Activated CD4-positive, alpha-beta T cell treated with anti-CD3 and anti-CD28 coated beads, Interleukin-2, amount 10 ng/mL, durations not matched to agents 7 days and 5 days (primary cell): Measurements from ENCODE around the gene HAO2. TPM values are rescaled to one million over a fixed set of nuclear protein-coding genes. Genes with fewer than 3 reads are reported as not detected.
"Not testable (repeated sequence)": the region's sequence is repeated elsewhere in the genome, so short reads cannot be mapped to it uniquely, and the experiment has no call there.

Experiments
- CTCF ChIA-PET: fragments of 350-600 bp; sonication (Branson Sonifier 250); formaldehyde crosslinking; loops from one replicate; lab custom pipeline; 2021; ENCODE audit warnings: antibody characterized with exemption; lab: Charles Lee
- POLR2A ChIA-PET: fragments of 350-600 bp; sonication (Branson Sonifier 250); formaldehyde crosslinking; loops from one replicate; lab custom pipeline; 2021; ENCODE audit warnings: antibody characterized with exemption; lab: Charles Lee
- DNase-seq: peaks from one replicate; pipeline ENCODE4 v3.0.0-alpha.2; 2020
- H3K27ac Mint-ChIP-seq: one replicate; pipeline ENCODE4 v1.8.0; 2021; ENCODE audit warnings: mild to moderate bottlenecking, moderate library complexity, mixed read lengths
- H3K27me3 Mint-ChIP-seq: one replicate; pipeline ENCODE4 v1.8.0; 2021; ENCODE audit warnings: mixed read lengths
- H3K36me3 Mint-ChIP-seq: one replicate; pipeline ENCODE4 v1.8.0; 2021; ENCODE audit warnings: low read depth, mixed read lengths
- H3K4me1 Mint-ChIP-seq: one replicate; pipeline ENCODE4 v1.8.0; 2021; ENCODE audit warnings: mixed read lengths
- H3K4me3 Mint-ChIP-seq: one replicate; pipeline ENCODE4 v1.8.0; 2021; ENCODE audit warnings: mild to moderate bottlenecking, moderate library complexity, mixed read lengths
- H3K9me3 Mint-ChIP-seq: one replicate; pipeline ENCODE4 v1.8.0; 2021; ENCODE audit warnings: mixed read lengths
- total RNA-seq, 2 experiments: library from RNA; stranded (reverse); gene quantifications; one replicate each; pipeline ENCODE4 v1.2.3, GENCODE V29; 2021

Gene HAO2
- total RNA-seq, 2 experiments from 2014 or later: not detected

GRCh38 chr1:119374208-119374874, 5.8 kb downstream of the HAO2 start:
- ChIA-PET CTCF (no interaction called here), POLR2A (no interaction called here)
- Mint-ChIP-seq H3K9me3 (no peaks in the 10 kb centered on the region), H3K27me3 (peaks cover 7% of the 10 kb centered on the region), H3K4me3 (no peak overlapping the region), H3K36me3 (no peaks in the 10 kb centered on the region), H3K27ac (no peak overlapping the region), H3K4me1 (no peaks in the 10 kb centered on the region)
- DNase-seq: no peak

GRCh38 chr1:119375366-119375765, 6.8 kb downstream of the HAO2 start:
- H3K4me1 Mint-ChIP-seq: no peaks in the 10 kb centered on the region
- no peak overlapping the region for H3K27ac Mint-ChIP-seq
- DNase-seq: no peak
- no peak overlapping the region for H3K4me3 Mint-ChIP-seq
- H3K36me3 Mint-ChIP-seq: no peaks in the 10 kb centered on the region
- ChIA-PET POLR2A (no interaction called here), CTCF (no interaction called here)
- H3K9me3 Mint-ChIP-seq: no peaks in the 10 kb centered on the region
- H3K27me3 Mint-ChIP-seq: peaks cover 7% of the 10 kb centered on the region

GRCh38 chr1:119376594-119376993, 8.0 kb downstream of the HAO2 start:
- Mint-ChIP-seq H3K36me3 (no peaks in the 10 kb centered on the region), H3K4me3 (no peak overlapping the region), H3K27ac (no peak overlapping the region), H3K4me1 (no peaks in the 10 kb centered on the region), H3K27me3 (peaks cover 7% of the 10 kb centered on the region), H3K9me3 (no peaks in the 10 kb centered on the region)
- DNase-seq: no peak
- ChIA-PET POLR2A (no interaction called here), CTCF (no interaction called here)

- H3K4me3 Mint-ChIP-seq, H3K27me3 Mint-ChIP-seq, POLR2A ChIA-PET, CTCF ChIA-PET, H3K36me3 Mint-ChIP-seq, DNase-seq, H3K27ac Mint-ChIP-seq, H3K9me3 Mint-ChIP-seq, H3K4me1 Mint-ChIP-seq: not testable (repeated sequence)
Observed at GRCh38 chr1:119377594-119377993, 9.0 kb downstream of the HAO2 start.

- Mint-ChIP-seq H3K36me3 (no peaks in the 10 kb centered on the region), H3K4me1 (no peaks in the 10 kb centered on the region), H3K27me3 (no peaks in the 10 kb centered on the region), H3K9me3 (no peaks in the 10 kb centered on the region), H3K27ac (no peak overlapping the region), H3K4me3 (no peak overlapping the region)
- POLR2A ChIA-PET: no interaction called here
- DNase-seq: no peak
- CTCF ChIA-PET: no interaction called here
Observed at GRCh38 chr1:119379117-119379516, 10.5 kb downstream of the HAO2 start.

- H3K27ac Mint-ChIP-seq: no peak overlapping the region
- POLR2A ChIA-PET: no interaction called here
- H3K9me3 Mint-ChIP-seq: no peaks in the 10 kb centered on the region
- no peaks in the 10 kb centered on the region for H3K36me3 Mint-ChIP-seq
- no peaks in the 10 kb centered on the region for H3K4me1 Mint-ChIP-seq
- no peaks in the 10 kb centered on the region for H3K27me3 Mint-ChIP-seq
- H3K4me3 Mint-ChIP-seq: no peak overlapping the region
- CTCF ChIA-PET: no interaction called here
- DNase-seq: no peak
Observed at GRCh38 chr1:119380304-119380703, 11.7 kb downstream of the HAO2 start.

- Mint-ChIP-seq H3K36me3 (no peaks in the 10 kb centered on the region), H3K27ac (no peak overlapping the region), H3K27me3 (no peaks in the 10 kb centered on the region), H3K9me3 (no peaks in the 10 kb centered on the region), H3K4me1 (no peaks in the 10 kb centered on the region), H3K4me3 (no peak overlapping the region)
- DNase-seq: no peak
- POLR2A ChIA-PET: no interaction called here
- CTCF ChIA-PET: no interaction called here
Observed at GRCh38 chr1:119380983-119381662, 12.5 kb downstream of the HAO2 start.

GRCh38 chr1:119384591-119384990, 16.0 kb downstream of the HAO2 start:
- no peak overlapping the region for H3K4me3 Mint-ChIP-seq
- CTCF ChIA-PET: interaction anchor here (0.6 kb wide), 1 partner anchor 496 kb away, joined by 3 read pairs; no protein-coding TSS in a partner anchor
- H3K9me3 Mint-ChIP-seq: no peaks in the 10 kb centered on the region
- H3K36me3 Mint-ChIP-seq: no peaks in the 10 kb centered on the region
- POLR2A ChIA-PET: no interaction called here
- no peak for DNase-seq
- H3K27ac Mint-ChIP-seq: no peak overlapping the region
- H3K4me1 Mint-ChIP-seq: no peaks in the 10 kb centered on the region
- H3K27me3 Mint-ChIP-seq: no peaks in the 10 kb centered on the region

- POLR2A ChIA-PET: no interaction called here
- no peaks in the 10 kb centered on the region for H3K9me3 Mint-ChIP-seq
- H3K36me3 Mint-ChIP-seq: no peaks in the 10 kb centered on the region
- CTCF ChIA-PET: no interaction called here
- peaks cover 2% of the 10 kb centered on the region for H3K27me3 Mint-ChIP-seq
- no peak overlapping the region for H3K4me3 Mint-ChIP-seq
- H3K27ac Mint-ChIP-seq: no peak overlapping the region
- no peak for DNase-seq
- no peaks in the 10 kb centered on the region for H3K4me1 Mint-ChIP-seq
Observed at GRCh38 chr1:119385650-119386049, 17.1 kb downstream of the HAO2 start.

GRCh38 chr1:119387858-119388257, 19.3 kb downstream of the HAO2 start:
- ChIA-PET CTCF (no interaction called here), POLR2A (no interaction called here)
- no peaks in the 10 kb centered on the region for H3K9me3 Mint-ChIP-seq
- H3K4me1 Mint-ChIP-seq: no peaks in the 10 kb centered on the region
- H3K27ac Mint-ChIP-seq: no peak overlapping the region
- no peak for DNase-seq
- no peak overlapping the region for H3K4me3 Mint-ChIP-seq
- H3K27me3 Mint-ChIP-seq: peaks cover 2% of the 10 kb centered on the region
- H3K36me3 Mint-ChIP-seq: no peaks in the 10 kb centered on the region

GRCh38 chr1:119388450-119388849, 19.9 kb downstream of the HAO2 start:
- no peaks in the 10 kb centered on the region for H3K9me3 Mint-ChIP-seq
- POLR2A ChIA-PET: no interaction called here
- CTCF ChIA-PET: no interaction called here
- H3K4me1 Mint-ChIP-seq: no peaks in the 10 kb centered on the region
- no peaks in the 10 kb centered on the region for H3K36me3 Mint-ChIP-seq
- H3K27me3 Mint-ChIP-seq: peaks cover 2% of the 10 kb centered on the region
- no peak overlapping the region for H3K27ac Mint-ChIP-seq
- H3K4me3 Mint-ChIP-seq: no peak overlapping the region
- no peak for DNase-seq

- Mint-ChIP-seq H3K36me3 (no peaks in the 10 kb centered on the region), H3K27ac (no peak overlapping the region), H3K27me3 (peaks cover 2% of the 10 kb centered on the region), H3K4me3 (no peak overlapping the region), H3K9me3 (no peaks in the 10 kb centered on the region), H3K4me1 (no peaks in the 10 kb centered on the region)
- no peak for DNase-seq
- POLR2A ChIA-PET: no interaction called here
- CTCF ChIA-PET: no interaction called here
Observed at GRCh38 chr1:119390526-119390925, 21.9 kb downstream of the HAO2 start.

GRCh38 chr1:119391749-119392148, 23.2 kb downstream of the HAO2 start:
- Mint-ChIP-seq H3K27ac (no peak overlapping the region), H3K27me3 (peaks cover 2% of the 10 kb centered on the region), H3K4me3 (no peak overlapping the region), H3K36me3 (no peaks in the 10 kb centered on the region), H3K4me1 (no peaks in the 10 kb centered on the region), H3K9me3 (no peaks in the 10 kb centered on the region)
- ChIA-PET CTCF (no interaction called here), POLR2A (no interaction called here)
- DNase-seq: no peak

- H3K9me3 Mint-ChIP-seq: no peaks in the 10 kb centered on the region
- POLR2A ChIA-PET: no interaction called here
- H3K36me3 Mint-ChIP-seq: no peaks in the 10 kb centered on the region
- no peaks in the 10 kb centered on the region for H3K4me1 Mint-ChIP-seq
- peaks cover 2% of the 10 kb centered on the region for H3K27me3 Mint-ChIP-seq
- CTCF ChIA-PET: no interaction called here
- no peak for DNase-seq
- no peak overlapping the region for H3K27ac Mint-ChIP-seq
- no peak overlapping the region for H3K4me3 Mint-ChIP-seq
Observed at GRCh38 chr1:119394085-119394484, 25.5 kb downstream of the HAO2 start.
